Ascending aorta (tissue), 2 donors: ENCODE measurements around the gene TEP1. TPM values are rescaled to one million over a fixed set of nuclear protein-coding genes. Genes with fewer than 3 reads are reported as not detected.

Experiments
- DNase-seq, 2 donors: peaks; one replicate each; pipeline ENCODE4 v3.0.0-alpha.2; 2019; ENCODE audit warnings: low spot score in 2 of 2
- H3K27ac ChIP-seq, 2 donors: fragments of 200-600 bp; sonication (generic); one replicate each; pipeline ENCODE4 v1.5.1; 2016 to 2017; ENCODE audit warnings: mild to moderate bottlenecking in 1 of 2
- H3K27me3 ChIP-seq: fragments of 200-600 bp; sonication (generic); one replicate; pipeline ENCODE4 v1.5.1; 2017
- H3K36me3 ChIP-seq, 2 donors: fragments of 200-600 bp; sonication (generic); one replicate each; pipeline ENCODE4 v1.5.1; 2016
- H3K4me1 ChIP-seq, 2 donors: fragments of 200-600 bp; sonication (generic); one replicate each; pipeline ENCODE4 v1.5.1; 2016 to 2017; ENCODE audit warnings: mild to moderate bottlenecking in 1 of 2
- H3K4me3 ChIP-seq, 2 donors: fragments of 200-600 bp; sonication (generic); one replicate each; pipeline ENCODE4 v1.5.1; 2016 to 2017; ENCODE audit warnings: mild to moderate bottlenecking in 1 of 2
- H3K9me3 ChIP-seq, 2 donors: fragments of 200-600 bp; sonication (generic); one replicate each; pipeline ENCODE4 v1.5.1; 2016
- CTCF ChIP-seq, 3 experiments: fragments of 200-600 bp in 2 of 3; fragments of 450-650 bp in 1 of 3; sonication (generic) in 2 of 3; IDR thresholded peaks; one replicate each; pipeline ENCODE4 v1.5.1; 2016 to 2019; ENCODE audit warnings: antibody characterized with exemption in 3 of 3, mild to moderate bottlenecking in 1 of 3, moderate library complexity in 1 of 3
- intact Hi-C: fragments of 100-400 bp; cut with DNase I; formaldehyde crosslinking; loops from one replicate; pipeline ENCODE4 v1.15.1; 2023
- total RNA-seq: library from RNA; depleted of rRNA; stranded (reverse); fragments of >200 nt; gene quantifications from one replicate; pipeline ENCODE4 v1.1.0, GENCODE V29; 2016

The TEP1 gene
- total RNA-seq, 1 donor from 2014 or later: 43.7 TPM

- intact Hi-C loops: loop anchor here (5.0 kb wide), 1 partner anchor 34 kb away; no protein-coding TSS in a partner anchor
- Histone ChIP-seq H3K27me3 (no peaks in the 10 kb centered on the region), H3K27ac (no peak overlapping the region), H3K9me3 (no peaks in the 10 kb centered on the region), H3K36me3 (peaks cover 47 to 72% of the 10 kb centered on the region in 2 donors), H3K4me1 (no peaks in the 10 kb centered on the region), H3K4me3 (no peak overlapping the region)
- no peak for DNase-seq
- TF ChIP-seq CTCF (IDR thresholded peaks at IDR 0.05): no peak
Observed at GRCh38 chr14:20356422-20356821, 56.9 kb downstream of the TEP1 start.

GRCh38 chr14:20350860-20351259 lies 62.4 kb downstream of the TEP1 start:
- Histone ChIP-seq H3K4me3 (no peak overlapping the region), H3K4me1 (no peaks in the 10 kb centered on the region), H3K9me3 (no peaks in the 10 kb centered on the region), H3K27me3 (no peaks in the 10 kb centered on the region), H3K36me3 (peaks cover 50 to 82% of the 10 kb centered on the region in 2 donors), H3K27ac (no peak overlapping the region)
- peak in 1 of 3 experiments; percentile 14 for TF ChIP-seq CTCF (IDR thresholded peaks at IDR 0.05)
- DNase-seq: no peak
- intact Hi-C loops: no loop called here

GRCh38 chr14:20350282-20350681 lies 63.0 kb downstream of the TEP1 start:
- intact Hi-C loops: no loop called here
- no peak overlapping the region for H3K27ac ChIP-seq
- peaks cover 46 to 82% of the 10 kb centered on the region in 2 donors for H3K36me3 ChIP-seq
- H3K27me3 ChIP-seq: no peaks in the 10 kb centered on the region
- DNase-seq: no peak
- no peaks in the 10 kb centered on the region for H3K4me1 ChIP-seq
- H3K9me3 ChIP-seq: no peaks in the 10 kb centered on the region
- no peak for TF ChIP-seq CTCF (IDR thresholded peaks at IDR 0.05)
- no peak overlapping the region for H3K4me3 ChIP-seq

- Histone ChIP-seq H3K36me3 (peaks cover 26 to 58% of the 10 kb centered on the region in 2 donors), H3K4me1 (peaks cover 4 to 9% of the 10 kb centered on the region in 2 donors), H3K27ac (no peak overlapping the region), H3K4me3 (no peak overlapping the region), H3K27me3 (no peaks in the 10 kb centered on the region), H3K9me3 (no peaks in the 10 kb centered on the region)
- DNase-seq: no peak
- intact Hi-C loops: no loop called here
- no peak for TF ChIP-seq CTCF (IDR thresholded peaks at IDR 0.05)
Observed at GRCh38 chr14:20347747-20348146, 65.6 kb downstream of the TEP1 start.

- peaks cover 17 to 49% of the 10 kb centered on the region in 2 donors for H3K36me3 ChIP-seq
- intact Hi-C loops: no loop called here
- H3K4me3 ChIP-seq: no peak overlapping the region
- H3K4me1 ChIP-seq: peaks cover 4 to 9% of the 10 kb centered on the region in 2 donors
- no peak overlapping the region for H3K27ac ChIP-seq
- no peaks in the 10 kb centered on the region for H3K27me3 ChIP-seq
- no peaks in the 10 kb centered on the region for H3K9me3 ChIP-seq
- no peak for TF ChIP-seq CTCF (IDR thresholded peaks at IDR 0.05)
- no peak for DNase-seq
Observed at GRCh38 chr14:20346713-20347112, 66.6 kb downstream of the TEP1 start.

GRCh38 chr14:20345366-20345765 lies 67.9 kb downstream of the TEP1 start:
- Histone ChIP-seq H3K27ac (no peak overlapping the region), H3K27me3 (no peaks in the 10 kb centered on the region), H3K36me3 (peaks cover 8 to 40% of the 10 kb centered on the region in 2 donors), H3K4me1 (peaks cover 4 to 9% of the 10 kb centered on the region in 2 donors), H3K9me3 (no peaks in the 10 kb centered on the region), H3K4me3 (no peak overlapping the region)
- TF ChIP-seq CTCF (IDR thresholded peaks at IDR 0.05): no peak
- intact Hi-C loops: no loop called here
- no peak for DNase-seq
